ENCODE results near the gene KLHL8.

KLHL8 gene

DNA sequence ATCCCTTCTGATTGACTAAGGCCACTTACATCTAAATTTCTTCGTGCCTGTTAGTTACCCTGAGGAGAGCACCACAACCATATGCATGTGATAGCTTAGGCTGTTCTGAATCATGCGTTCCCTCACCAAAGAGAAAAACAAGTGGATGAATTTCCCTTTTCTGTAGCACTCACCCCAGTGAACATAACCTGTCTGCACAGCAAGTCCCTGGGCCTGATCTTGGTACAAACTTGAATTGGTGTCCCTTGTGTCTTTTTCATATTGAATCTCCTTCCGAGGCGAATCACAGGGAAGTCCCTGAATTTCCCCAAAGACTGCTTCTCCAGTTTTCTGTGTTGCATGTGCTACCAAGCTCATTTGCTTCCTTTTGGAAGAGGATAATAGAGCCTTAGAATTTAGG, 100.4 kb downstream of the KLHL8 start:
- no peak for DNase-seq

GRCh38 chr4:87118826-87119225, 101.6 kb downstream of the KLHL8 start:
- DNase-seq = no peak

GRCh38 chr4:87118421-87118820, 102.0 kb downstream of the KLHL8 start:
- no peak for DNase-seq

- no peak for DNase-seq
Observed at GRCh38 chr4:87117732-87118075, 102.7 kb downstream of the KLHL8 start.

- DNase-seq = no peak
Observed at GRCh38 chr4:87117051-87117731, 103.2 kb downstream of the KLHL8 start.

- DNase-seq = no peak
Observed at GRCh38 chr4:87116231-87116630, 104.2 kb downstream of the KLHL8 start.

- DNase-seq = no peak
Observed at GRCh38 chr4:87114245-87115062, 106.0 kb downstream of the KLHL8 start.

GRCh38 chr4:87112063-87112462, 108.4 kb downstream of the KLHL8 start:
- no peak for DNase-seq

Measured in activated CD4-positive, alpha-beta T cell treated with anti-CD3 and anti-CD28 coated beads, Interleukin-2, amount 50 U/mL, for 4 hours (primary cell).